GM21529 (cell line): ENCODE data around the gene GOLGA8R.
"Not testable (repeated sequence)": the region's sequence is repeated elsewhere in the genome, so short reads cannot be mapped to it uniquely, and the experiment has no call there.

ENCODE experiments used
- ATAC-seq: cut with Tn5 transposase; IDR thresholded peaks from one replicate; pipeline ENCODE4 v1.9.1; 2021; ENCODE audit not compliant: unreplicated experiment

The GOLGA8R gene

DNA sequence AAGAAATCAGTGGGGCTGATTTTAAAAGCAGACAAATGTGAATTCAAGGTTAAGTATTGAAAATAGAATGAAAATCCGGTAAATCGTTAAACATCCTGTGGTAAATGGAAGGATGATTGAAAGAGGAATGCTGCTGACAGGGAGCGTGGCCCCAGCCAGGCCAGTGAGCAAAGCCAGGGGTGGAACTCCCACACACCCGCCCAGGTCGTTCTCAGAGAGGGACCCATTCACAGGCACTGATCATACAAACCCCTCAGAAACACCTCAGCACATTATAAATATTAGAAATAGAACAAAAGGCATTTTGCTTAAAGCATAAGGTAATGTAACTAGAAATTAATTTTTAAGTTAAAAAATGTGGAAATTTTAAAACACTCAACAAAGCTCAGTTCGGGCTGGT, 59.0 kb downstream of the GOLGA8R start:
- not testable (repeated sequence) for ATAC-seq
